Fibroblast of lung (primary cell): ENCODE results near the gene DDA1. TPM values are rescaled to one million over a fixed set of nuclear protein-coding genes. Genes with fewer than 3 reads are reported as not detected.

Source experiments
- DNase-seq, 2 donors: peaks; one replicate each; pipeline versions ENCODE4 v3.0.0 to v3.0.0-alpha.2; 2010; ENCODE audit warnings: low read depth in 2 of 2
- H2AFZ ChIP-seq: 2 replicates; pipeline ENCODE4 v1.5.1; 2012; ENCODE audit warnings: low read length, control low read depth, inconsistent platforms
- H3K27ac ChIP-seq: 2 replicates; pipeline ENCODE4 v1.5.1; 2011; ENCODE audit warnings: low read length, control low read depth; ENCODE audit not compliant: insufficient read depth
- H3K27me3 ChIP-seq: 2 replicates; pipeline ENCODE4 v1.5.1; 2011; ENCODE audit warnings: mild to moderate bottlenecking, low read length; ENCODE audit not compliant: control insufficient read depth, insufficient read depth
- H3K36me3 ChIP-seq: 2 replicates; pipeline ENCODE4 v1.5.1; 2011; ENCODE audit warnings: low read length; ENCODE audit not compliant: control insufficient read depth, insufficient read depth
- H3K4me1 ChIP-seq: 2 replicates; pipeline ENCODE4 v1.5.1; 2011; ENCODE audit warnings: low read length; ENCODE audit not compliant: control insufficient read depth, insufficient read depth; ENCODE audit errors: extremely low read depth
- H3K4me2 ChIP-seq: 2 replicates; pipeline ENCODE4 v1.5.1; 2011; ENCODE audit warnings: low read length, control low read depth; ENCODE audit not compliant: insufficient read depth; ENCODE audit errors: extremely low read depth
- H3K4me3 ChIP-seq, 4 experiments: fragments of 200-600 bp in 1 of 4; sonication (generic) in 1 of 4; replicated peaks in 1 of 4; 2 replicates each; pipeline ENCODE4 v1.5.1; 2011 to 2016; ENCODE audit warnings: low read length in 4 of 4, low read depth in 3 of 4, mild to moderate bottlenecking in 3 of 4, control low read depth in 2 of 4, inconsistent platforms in 1 of 4, mixed read lengths in 1 of 4; ENCODE audit not compliant: insufficient read depth in 1 of 4; ENCODE audit errors: control extremely low read depth in 1 of 4
- H3K79me2 ChIP-seq: 2 replicates; pipeline ENCODE4 v1.5.1; 2012; ENCODE audit warnings: mild to moderate bottlenecking, low read length, inconsistent platforms; ENCODE audit not compliant: control insufficient read depth, insufficient read depth
- H3K9ac ChIP-seq: 2 replicates; pipeline ENCODE4 v1.5.1; 2011; ENCODE audit warnings: mild to moderate bottlenecking, low read length, control low read depth; ENCODE audit not compliant: insufficient read depth
- H3K9me3 ChIP-seq: 2 replicates; pipeline ENCODE4 v1.5.1; 2012; ENCODE audit warnings: low read depth, low read length; ENCODE audit not compliant: control insufficient read depth, insufficient read depth
- H4K20me1 ChIP-seq: 2 replicates; pipeline ENCODE4 v1.5.1; 2011; ENCODE audit warnings: low read length; ENCODE audit not compliant: control insufficient read depth, insufficient read depth; ENCODE audit errors: extremely low read depth
- EZH2 ChIP-seq: IDR thresholded peaks from 2 replicates; pipeline ENCODE4 v1.5.1; 2012; ENCODE audit warnings: low read length, control low read depth, mild to moderate bottlenecking; ENCODE audit errors: missing control alignments
- polyA plus RNA-seq, 2 donors: library from polyadenylated mRNA; depleted of rRNA in 1 of 2; stranded (reverse) in 1 of 2; unstranded in 1 of 2; fragments of >200 nt; gene quantifications; 2 replicates each; pipeline ENCODE4 v1.2.1, GENCODE V29; 2011 to 2012; ENCODE audit warnings: missing spikeins in 1 of 2
- total RNA-seq: library from RNA; depleted of rRNA; stranded (reverse); fragments of >200 nt; gene quantifications from 2 replicates; pipeline ENCODE4 v1.2.1, GENCODE V29; 2014
- TF ChIP-seq, protein P1 (sequence below), 2 donors: IDR thresholded peaks in 1 of 2; conservative IDR thresholded peaks in 1 of 2; 1 replicate in 1 of 2; 2 replicates in 1 of 2; pipeline ENCODE4 v1.5.1; 2011 to 2012; ENCODE audit warnings: low read length in 2 of 2, control low read depth in 1 of 2, inconsistent platforms in 1 of 2, low read depth in 1 of 2, mild to moderate bottlenecking in 1 of 2

The DDA1 gene
- total and polyA plus RNA-seq, 2 donors (not counting 1 experiment from before 2014, with no cell fraction given): 17.7 to 42.6 TPM

DNA sequence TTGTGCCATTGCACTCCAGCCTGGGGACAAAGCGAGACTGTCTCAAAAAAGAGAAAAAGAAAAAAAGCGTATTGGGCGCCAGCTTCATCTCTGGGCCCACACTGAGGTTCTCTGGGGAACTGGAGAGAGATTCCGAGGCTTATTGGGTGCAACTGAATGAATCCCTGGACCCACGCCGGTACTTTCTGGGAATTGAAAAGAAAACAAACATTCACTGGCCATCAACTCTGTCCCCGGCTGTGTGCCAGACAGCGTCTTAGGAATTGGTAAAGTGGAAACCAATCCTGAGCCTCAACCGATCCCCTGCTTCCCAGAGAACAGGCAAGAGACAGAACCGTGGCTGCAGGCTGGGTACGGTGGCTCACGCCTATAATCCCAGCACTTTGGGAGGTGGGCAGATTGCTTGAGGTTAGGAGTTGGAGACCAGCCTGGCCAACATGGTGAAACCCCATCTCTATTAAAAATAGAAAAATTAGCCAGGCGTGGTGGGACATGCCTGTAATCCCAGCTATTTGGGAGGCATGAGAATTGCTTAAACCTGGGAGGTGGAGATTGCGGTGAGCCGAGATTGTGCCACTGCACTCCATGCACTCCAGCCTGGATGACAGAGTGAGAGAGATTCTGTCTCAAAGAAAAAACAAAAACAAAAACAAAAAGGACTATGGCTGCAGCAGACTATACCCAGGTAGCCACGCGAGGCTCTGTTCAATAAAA, 16.7 kb downstream of the DDA1 start:
- Histone ChIP-seq H3K9ac (no peak overlapping the region), H2AFZ (no peak overlapping the region), H3K36me3 (peaks cover 14% of the 10 kb centered on the region), H3K4me3 (no peak overlapping the region), H3K4me1 (no peaks in the 10 kb centered on the region), H4K20me1 (no peaks in the 10 kb centered on the region), H3K9me3 (no peaks in the 10 kb centered on the region), H3K79me2 (no peaks in the 10 kb centered on the region), H3K27ac (no peak overlapping the region), H3K4me2 (peak overlapping the region; percentile 23), H3K27me3 (no peaks in the 10 kb centered on the region)
- TF ChIP-seq EZH2: no peak
- TF ChIP-seq, protein P1, sequence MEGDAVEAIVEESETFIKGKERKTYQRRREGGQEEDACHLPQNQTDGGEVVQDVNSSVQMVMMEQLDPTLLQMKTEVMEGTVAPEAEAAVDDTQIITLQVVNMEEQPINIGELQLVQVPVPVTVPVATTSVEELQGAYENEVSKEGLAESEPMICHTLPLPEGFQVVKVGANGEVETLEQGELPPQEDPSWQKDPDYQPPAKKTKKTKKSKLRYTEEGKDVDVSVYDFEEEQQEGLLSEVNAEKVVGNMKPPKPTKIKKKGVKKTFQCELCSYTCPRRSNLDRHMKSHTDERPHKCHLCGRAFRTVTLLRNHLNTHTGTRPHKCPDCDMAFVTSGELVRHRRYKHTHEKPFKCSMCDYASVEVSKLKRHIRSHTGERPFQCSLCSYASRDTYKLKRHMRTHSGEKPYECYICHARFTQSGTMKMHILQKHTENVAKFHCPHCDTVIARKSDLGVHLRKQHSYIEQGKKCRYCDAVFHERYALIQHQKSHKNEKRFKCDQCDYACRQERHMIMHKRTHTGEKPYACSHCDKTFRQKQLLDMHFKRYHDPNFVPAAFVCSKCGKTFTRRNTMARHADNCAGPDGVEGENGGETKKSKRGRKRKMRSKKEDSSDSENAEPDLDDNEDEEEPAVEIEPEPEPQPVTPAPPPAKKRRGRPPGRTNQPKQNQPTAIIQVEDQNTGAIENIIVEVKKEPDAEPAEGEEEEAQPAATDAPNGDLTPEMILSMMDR (conservative IDR thresholded peaks at IDR 0.05 in 1 of 2, IDR thresholded peaks at IDR 0.05 in 1 of 2; ENCODE audit: low read depth in 1 of 2, low read length in 2 of 2): no peak
- peak; percentile 36 to 76 for DNase-seq

DNA sequence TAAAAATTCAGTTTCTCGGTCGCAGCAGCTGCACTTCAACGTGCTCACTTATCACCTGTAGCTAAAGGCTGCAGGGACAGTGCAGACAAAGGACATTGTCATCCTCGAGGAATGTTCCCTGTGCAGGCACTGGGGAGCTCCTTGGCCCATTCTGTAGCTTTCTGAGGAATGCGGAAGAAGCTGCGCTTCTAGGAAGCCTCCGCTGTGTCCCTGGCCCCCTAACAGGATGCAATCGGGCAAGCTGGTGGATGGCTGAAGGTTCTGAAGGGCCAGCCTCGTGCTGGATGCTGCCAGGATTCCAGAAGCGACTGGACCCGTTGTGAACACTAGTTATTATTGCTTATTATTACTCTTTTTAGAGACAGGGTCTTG, 17.2 kb downstream of the DDA1 start:
- Histone ChIP-seq H3K9ac (no peak overlapping the region), H3K27me3 (no peaks in the 10 kb centered on the region), H3K36me3 (peaks cover 12% of the 10 kb centered on the region), H3K79me2 (no peaks in the 10 kb centered on the region), H2AFZ (no peak overlapping the region), H3K4me3 (no peak overlapping the region), H3K27ac (no peak overlapping the region), H3K4me2 (no peak overlapping the region), H3K4me1 (no peaks in the 10 kb centered on the region), H4K20me1 (no peaks in the 10 kb centered on the region), H3K9me3 (no peaks in the 10 kb centered on the region)
- no peak for DNase-seq
- TF ChIP-seq, protein P1 (conservative IDR thresholded peaks at IDR 0.05 in 1 of 2, IDR thresholded peaks at IDR 0.05 in 1 of 2; ENCODE audit: low read depth in 1 of 2, low read length in 2 of 2): no peak
- no peak for TF ChIP-seq EZH2

DNA sequence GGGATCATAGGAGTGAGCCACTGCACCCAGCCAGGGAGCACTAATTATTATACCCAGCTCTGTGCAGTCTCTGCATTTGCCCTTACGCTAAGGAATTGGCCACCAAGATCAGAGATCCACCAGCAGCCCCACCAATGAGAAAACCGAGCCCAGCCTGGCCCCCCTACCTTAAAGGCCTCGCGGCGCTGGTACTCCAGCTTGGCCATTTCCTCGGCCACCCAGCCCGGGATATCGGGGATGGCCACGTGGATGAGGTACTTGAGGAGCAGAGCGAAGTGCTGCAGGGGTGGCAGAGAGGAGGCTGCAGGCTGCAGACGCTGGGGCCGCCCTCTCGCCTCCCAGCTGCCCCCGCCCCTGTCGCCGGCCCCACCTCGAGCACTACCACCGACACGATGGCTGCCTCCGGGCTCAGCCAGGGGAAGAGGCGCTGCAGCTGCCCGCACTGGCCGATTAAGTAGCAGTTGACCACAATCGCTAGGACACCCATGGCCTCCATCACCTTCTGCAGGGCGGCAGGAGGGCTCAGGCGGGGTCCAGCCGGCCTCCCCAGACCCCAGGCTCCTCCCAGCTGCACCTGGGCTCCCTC, 17.8 kb downstream of the DDA1 start:
- no peaks in the 10 kb centered on the region for H3K9me3 ChIP-seq
- H3K79me2 ChIP-seq: no peaks in the 10 kb centered on the region
- no peaks in the 10 kb centered on the region for H3K27me3 ChIP-seq
- H3K4me1 ChIP-seq: no peaks in the 10 kb centered on the region
- H4K20me1 ChIP-seq: no peaks in the 10 kb centered on the region
- no peak overlapping the region for H3K4me3 ChIP-seq
- DNase-seq: no peak
- no peak overlapping the region for H3K9ac ChIP-seq
- no peak for TF ChIP-seq EZH2
- TF ChIP-seq, protein P1 (conservative IDR thresholded peaks at IDR 0.05 in 1 of 2, IDR thresholded peaks at IDR 0.05 in 1 of 2; ENCODE audit: low read depth in 1 of 2, low read length in 2 of 2): no peak
- H3K27ac ChIP-seq: no peak overlapping the region
- H3K4me2 ChIP-seq: no peak overlapping the region
- peaks cover 8% of the 10 kb centered on the region for H3K36me3 ChIP-seq
- H2AFZ ChIP-seq: no peak overlapping the region
